ENCODE measurements around the gene LHFPL2. TPM values are rescaled to one million over a fixed set of nuclear protein-coding genes. Genes with fewer than 3 reads are reported as not detected.
A peak's percentile ranks its signal among the peaks of the same experiment; 100 is the strongest.

Gene LHFPL2
- total RNA-seq, 4 donors from 2014 or later, result 10.3 to 11.6 (median 10.8) TPM

- Histone ChIP-seq H3K4me3 (no peak overlapping the region), H3K4me1 (peaks cover 31% of the 10 kb centered on the region), H3K9me3 (no peaks in the 10 kb centered on the region), H3K27ac (no peak overlapping the region), H3K27me3 (no peaks in the 10 kb centered on the region), H3K36me3 (no peaks in the 10 kb centered on the region)
- no peak for DNase-seq (ENCODE audit: low spot score in 2 of 2)
- 67% methylated on average over 3 of the region's 5 CpGs for WGBS
- TF ChIP-seq EP300 (IDR thresholded peaks at IDR 0.05) (no peak), POLR2A (IDR thresholded peaks at IDR 0.05) (no peak), POLR2AphosphoS5 (IDR thresholded peaks at IDR 0.05) (no peak), CTCF (IDR thresholded peaks at IDR 0.05) (no peak)
These were observed 51.3 kb downstream of the LHFPL2 start for GRCh38 chr5:78597068-78597973.

GRCh38 chr5:78595458-78595921 is 53.1 kb downstream of the LHFPL2 start:
- H3K27me3 ChIP-seq, result no peaks in the 10 kb centered on the region
- H3K4me3 ChIP-seq, result no peak overlapping the region
- 74% methylated on average over 4 of the region's 4 CpGs for WGBS
- H3K36me3 ChIP-seq, result no peaks in the 10 kb centered on the region
- peaks cover 41% of the 10 kb centered on the region for H3K4me1 ChIP-seq
- DNase-seq (ENCODE audit: low spot score in 2 of 2), result no peak
- peak overlapping the region; percentile 67 for H3K27ac ChIP-seq
- no peaks in the 10 kb centered on the region for H3K9me3 ChIP-seq
- TF ChIP-seq POLR2A (IDR thresholded peaks at IDR 0.05), result no peak
- no peak for TF ChIP-seq CTCF (IDR thresholded peaks at IDR 0.05)
- TF ChIP-seq EP300 (IDR thresholded peaks at IDR 0.05), result no peak
- no peak for TF ChIP-seq POLR2AphosphoS5 (IDR thresholded peaks at IDR 0.05)

GRCh38 chr5:78594610-78595457 is 53.7 kb downstream of the LHFPL2 start:
- Histone ChIP-seq H3K4me1 (peaks cover 41% of the 10 kb centered on the region), H3K27ac (peak overlapping the region; percentile 67)
- no peak for DNase-seq (ENCODE audit: low spot score in 2 of 2)

GRCh38 chr5:78594021-78594420 is 54.6 kb downstream of the LHFPL2 start:
- peak overlapping the region; percentile 67 for H3K27ac ChIP-seq

More at GRCh38 chr5:78594610-78595457, 53.7 kb downstream of the LHFPL2 start:
- Histone ChIP-seq H3K27me3 (no peaks in the 10 kb centered on the region), H3K9me3 (no peaks in the 10 kb centered on the region), H3K4me3 (no peak overlapping the region), H3K36me3 (no peaks in the 10 kb centered on the region)
- WGBS, result 33% methylated on average over 7 of the region's 7 CpGs
- TF ChIP-seq POLR2A (IDR thresholded peaks at IDR 0.05), result no peak
- TF ChIP-seq EP300 (IDR thresholded peaks at IDR 0.05), result no peak
- TF ChIP-seq POLR2AphosphoS5 (IDR thresholded peaks at IDR 0.05), result peak in 1 of 3 donors; percentile 5
- TF ChIP-seq CTCF (IDR thresholded peaks at IDR 0.05), result no peak

More at GRCh38 chr5:78594021-78594420, 54.6 kb downstream of the LHFPL2 start:
- WGBS, result 67% methylated on average over 3 of the region's 3 CpGs
- Histone ChIP-seq H3K4me1 (peaks cover 41% of the 10 kb centered on the region), H3K4me3 (no peak overlapping the region), H3K27me3 (no peaks in the 10 kb centered on the region), H3K36me3 (no peaks in the 10 kb centered on the region), H3K9me3 (no peaks in the 10 kb centered on the region)
- TF ChIP-seq EP300 (IDR thresholded peaks at IDR 0.05) (no peak), POLR2A (IDR thresholded peaks at IDR 0.05) (no peak), POLR2AphosphoS5 (IDR thresholded peaks at IDR 0.05) (no peak), CTCF (IDR thresholded peaks at IDR 0.05) (no peak)
- DNase-seq (ENCODE audit: low spot score in 2 of 2), result no peak

Data from suprapubic skin (tissue), 4 donors.